Ammon's horn (tissue), 1 donor: ENCODE data around the gene CBX7.

ENCODE experiments used
- DNase-seq: peaks from one replicate; pipeline ENCODE4 v3.0.0-alpha.2; 2016; ENCODE audit warnings: low spot score

The CBX7 gene

GRCh38 chr22:39091126-39092081, 61.1 kb downstream of the CBX7 start:
- no peak for DNase-seq

GRCh38 chr22:39090426-39091064, 61.9 kb downstream of the CBX7 start:
- DNase-seq: no peak

DNA sequence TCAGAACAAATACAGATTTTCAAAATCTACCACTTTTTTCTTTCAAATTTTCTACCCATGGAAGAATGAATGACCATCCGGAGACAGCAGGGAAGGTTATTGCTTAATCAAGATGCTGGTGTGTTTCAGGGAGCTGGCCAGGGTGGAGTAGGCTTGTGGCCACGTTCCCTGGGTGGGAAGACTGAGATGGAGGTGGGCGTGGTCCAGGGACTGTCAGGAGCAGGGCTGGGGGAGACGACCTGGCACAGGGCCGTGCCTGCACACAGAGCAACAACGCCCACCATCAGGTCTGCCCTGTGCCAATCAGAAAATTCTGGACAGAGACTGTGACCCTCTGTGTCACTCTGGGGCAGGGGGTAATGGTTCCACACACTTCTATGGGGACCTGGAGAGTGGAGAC, 62.6 kb downstream of the CBX7 start:
- DNase-seq: no peak

GRCh38 chr22:39088685-39089032, 63.8 kb downstream of the CBX7 start:
- no peak for DNase-seq

DNA sequence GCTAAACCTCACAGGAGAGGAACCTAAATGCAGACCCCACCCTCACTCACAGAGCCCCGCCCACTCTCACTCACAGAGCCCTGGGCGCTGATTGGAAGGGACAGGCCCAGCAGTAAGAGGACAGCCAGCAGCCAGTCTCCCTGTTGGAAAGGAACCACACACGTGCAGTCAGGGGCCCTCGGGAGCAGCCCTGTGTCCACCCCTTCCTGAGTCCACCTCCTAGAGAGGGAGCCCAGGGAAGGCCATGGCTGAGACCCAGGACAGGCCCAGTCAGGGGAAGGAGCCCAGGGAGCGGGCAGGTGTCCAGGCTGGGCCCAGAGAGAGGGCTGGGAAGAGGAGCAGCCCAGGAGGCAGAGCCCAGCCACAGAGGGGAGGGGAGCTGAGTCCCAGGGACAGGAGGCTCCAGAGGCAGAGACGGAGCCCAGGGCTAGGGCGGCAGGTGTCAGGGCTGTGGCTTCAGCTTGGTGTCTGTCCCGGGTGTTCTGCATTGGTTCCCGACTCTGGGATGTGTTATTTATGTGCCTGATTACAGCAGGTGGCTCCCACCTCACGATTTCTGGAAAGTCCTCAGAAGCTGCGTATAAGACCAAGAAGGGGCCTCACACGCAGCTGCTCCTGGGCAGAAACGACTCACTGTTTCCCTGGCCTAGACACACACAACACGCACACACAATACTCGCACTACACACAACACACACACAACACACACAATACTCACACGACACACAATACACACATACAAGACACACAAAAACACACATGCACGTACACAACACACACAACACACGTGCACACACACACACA, 64.4 kb downstream of the CBX7 start:
- DNase-seq: no peak

GRCh38 chr22:39087098-39087497, 65.4 kb downstream of the CBX7 start:
- DNase-seq: no peak

GRCh38 chr22:39084666-39085065, 67.8 kb downstream of the CBX7 start:
- no peak for DNase-seq

DNA sequence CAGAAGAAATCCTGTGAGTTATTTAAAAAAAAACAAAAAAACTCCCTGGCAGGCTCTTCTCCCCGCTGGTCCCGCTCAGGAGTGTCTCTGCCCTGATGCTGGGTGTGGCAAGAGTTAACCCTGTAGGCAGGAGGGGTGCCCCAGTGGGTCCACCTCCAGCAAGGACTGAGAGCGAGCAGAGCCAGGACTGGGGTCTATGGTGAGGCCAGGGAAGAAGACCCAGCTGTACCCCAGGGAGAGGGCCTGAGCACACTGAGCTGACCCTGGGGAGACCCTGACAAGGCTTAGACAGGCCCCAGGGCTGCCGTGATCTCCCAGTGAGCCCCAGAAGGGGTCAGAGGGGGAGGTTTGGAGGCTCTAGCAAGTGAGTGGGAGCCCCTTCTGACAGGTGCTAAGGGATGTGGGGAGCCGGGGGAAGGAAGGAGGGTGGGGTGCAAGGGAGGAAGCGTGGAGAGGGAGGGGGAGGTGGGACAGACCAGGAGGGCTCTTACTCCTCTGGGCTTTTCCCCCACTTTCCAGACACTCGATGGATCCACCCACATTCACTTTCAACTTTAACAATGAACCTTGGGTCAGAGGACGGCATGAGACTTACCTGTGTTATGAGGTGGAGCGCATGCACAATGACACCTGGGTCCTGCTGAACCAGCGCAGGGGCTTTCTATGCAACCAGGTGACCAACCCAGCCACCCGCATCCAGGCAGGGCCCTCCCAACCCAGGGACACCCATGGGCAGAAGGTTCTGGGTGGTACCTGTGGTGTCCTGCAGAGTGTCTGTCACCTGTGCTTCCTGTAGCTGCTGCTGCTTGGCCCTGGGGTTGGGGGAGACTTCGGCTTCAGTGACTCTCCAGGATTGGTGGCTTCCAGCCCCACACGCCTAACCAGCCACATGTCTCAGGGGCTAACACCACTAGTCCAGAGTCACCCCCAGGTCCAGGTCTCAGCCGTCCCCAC, 69.0 kb downstream of the CBX7 start:
- DNase-seq: no peak

- DNase-seq: no peak
These were observed 70.9 kb downstream of the CBX7 start for GRCh38 chr22:39081598-39081997.

DNA sequence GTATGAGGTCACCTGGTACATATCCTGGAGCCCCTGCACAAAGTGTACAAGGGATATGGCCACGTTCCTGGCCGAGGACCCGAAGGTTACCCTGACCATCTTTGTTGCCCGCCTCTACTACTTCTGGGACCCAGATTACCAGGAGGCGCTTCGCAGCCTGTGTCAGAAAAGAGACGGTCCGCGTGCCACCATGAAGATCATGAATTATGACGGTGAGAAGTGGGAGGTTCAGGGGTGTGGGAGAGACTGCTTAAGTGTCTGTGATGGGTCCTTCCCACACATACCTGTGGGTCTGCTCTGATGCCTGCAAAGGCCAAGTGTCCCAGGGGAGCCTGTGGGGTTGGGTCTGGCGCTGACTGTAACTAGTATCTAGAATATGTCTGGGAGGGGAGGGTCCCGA, 71.5 kb downstream of the CBX7 start:
- DNase-seq: no peak
